Stimulated activated CD4-positive, alpha-beta T cell treated with anti-CD3 and anti-CD28 coated beads, Interleukin-4, amount 100 ng/mL, for 1 hour (primary cell): ENCODE measurements around the gene ASCC3.
"Not testable (repeated sequence)": the region's sequence is repeated elsewhere in the genome, so short reads cannot be mapped to it uniquely, and the experiment has no call there.

Experiments
- DNase-seq: peaks from one replicate; pipeline ENCODE4 v3.0.0-alpha.2; 2020

ASCC3 gene

GRCh38 chr6:100657678-100658330, 223.3 kb downstream of the ASCC3 start:
- DNase-seq = no peak

GRCh38 chr6:100641147-100641546, 240.0 kb downstream of the ASCC3 start:
- not testable (repeated sequence) for DNase-seq

- DNase-seq = no peak
Observed at GRCh38 chr6:100633096-100633777, 247.9 kb downstream of the ASCC3 start.

- no peak for DNase-seq
Observed at GRCh38 chr6:100630536-100630935, 250.6 kb downstream of the ASCC3 start.

- no peak for DNase-seq
Observed at GRCh38 chr6:100627911-100628758, 253.0 kb downstream of the ASCC3 start.

GRCh38 chr6:100626721-100627120, 254.4 kb downstream of the ASCC3 start:
- no peak for DNase-seq

- no peak for DNase-seq
Observed at GRCh38 chr6:100622907-100623692, 258.0 kb downstream of the ASCC3 start.

GRCh38 chr6:100620085-100620840, 260.9 kb downstream of the ASCC3 start:
- DNase-seq = no peak

GRCh38 chr6:100618351-100618671, 262.8 kb downstream of the ASCC3 start:
- no peak for DNase-seq

- DNase-seq = no peak
Observed at GRCh38 chr6:100617633-100618350, 263.3 kb downstream of the ASCC3 start.

- no peak for DNase-seq
Observed at GRCh38 chr6:100614933-100615332, 266.2 kb downstream of the ASCC3 start.

- no peak for DNase-seq
Observed at GRCh38 chr6:100614386-100614785, 266.7 kb downstream of the ASCC3 start.

GRCh38 chr6:100613656-100614055, 267.5 kb downstream of the ASCC3 start:
- DNase-seq = no peak

- DNase-seq = no peak
Observed at GRCh38 chr6:100612094-100612493, 269.0 kb downstream of the ASCC3 start.

- DNase-seq = no peak
Observed at GRCh38 chr6:100599088-100599770, 281.9 kb downstream of the ASCC3 start.

- DNase-seq = no peak
Observed at GRCh38 chr6:100595456-100595855, 285.7 kb downstream of the ASCC3 start.

- no peak for DNase-seq
Observed at GRCh38 chr6:100593522-100593921, 287.6 kb downstream of the ASCC3 start.

- DNase-seq = no peak
Observed at GRCh38 chr6:100592929-100593328, 288.2 kb downstream of the ASCC3 start.

- no peak for DNase-seq
Observed at GRCh38 chr6:100577425-100577824, 303.7 kb downstream of the ASCC3 start.

GRCh38 chr6:100575921-100576320, 305.2 kb downstream of the ASCC3 start:
- no peak for DNase-seq

- no peak for DNase-seq
Observed at GRCh38 chr6:100574836-100575235, 306.3 kb downstream of the ASCC3 start.
